Inflammatory macrophage treated with lipopolysaccharide for 1 hour (primary cell): ENCODE data around the gene PRKCH.
"Not testable (repeated sequence)": the region's sequence is repeated elsewhere in the genome, so short reads cannot be mapped to it uniquely, and the experiment has no call there.

Experiments used
- DNase-seq, 2 donors: peaks; one replicate each; pipeline ENCODE4 v3.0.0-alpha.2; 2020 to 2022

PRKCH gene

GRCh38 chr14:61516964-61517653 is 195.7 kb downstream of the PRKCH start:
- DNase-seq, result no peak

DNA sequence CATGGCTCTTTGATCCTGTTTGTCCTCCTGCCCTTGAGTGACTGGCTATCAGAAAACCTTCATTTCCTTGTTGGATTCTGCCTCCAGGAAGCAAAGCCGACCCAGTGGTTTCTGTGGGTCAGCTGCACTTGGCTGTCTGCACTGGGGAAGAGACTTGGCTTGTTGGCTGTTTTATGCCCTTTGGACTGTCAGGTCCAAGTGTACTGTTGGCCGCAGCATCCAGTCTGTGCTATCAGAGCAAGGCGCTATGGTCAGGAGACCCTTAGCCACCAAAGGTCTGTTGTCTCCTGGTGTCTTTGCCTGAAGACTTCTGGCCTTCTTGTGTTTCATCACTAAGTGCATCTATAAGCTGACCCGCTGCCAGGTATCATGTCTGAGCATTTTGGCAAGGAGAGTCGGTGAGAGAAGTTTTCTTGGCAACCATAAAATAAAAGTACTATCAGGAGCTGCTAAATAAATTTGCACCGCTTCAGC is 196.6 kb downstream of the PRKCH start:
- no peak for DNase-seq

- DNase-seq, result peak in 1 of 2 donors; percentile 15
Measured at GRCh38 chr14:61518403-61518802, 197.0 kb downstream of the PRKCH start.

- no peak for DNase-seq
Measured at GRCh38 chr14:61519106-61519505, 197.7 kb downstream of the PRKCH start.

DNA sequence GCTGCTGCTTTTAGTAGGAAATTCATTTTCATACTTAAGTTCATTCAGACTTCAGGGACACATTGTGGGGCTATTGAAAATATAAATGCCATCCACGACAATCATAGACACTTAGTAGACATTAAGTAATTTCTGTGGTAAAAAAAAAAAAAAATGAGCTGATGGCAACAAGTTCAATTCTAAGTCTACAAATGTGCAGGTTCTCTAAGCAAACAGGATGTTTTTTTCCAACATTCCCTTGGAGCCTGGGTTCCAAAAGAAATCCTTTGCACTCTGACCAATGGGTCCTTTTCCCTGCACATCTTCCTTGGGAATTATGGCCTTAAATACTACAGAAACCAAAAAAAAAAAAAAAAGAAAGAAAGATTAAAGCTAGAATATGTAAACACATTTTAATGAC is 198.4 kb downstream of the PRKCH start:
- DNase-seq, result no peak

DNA sequence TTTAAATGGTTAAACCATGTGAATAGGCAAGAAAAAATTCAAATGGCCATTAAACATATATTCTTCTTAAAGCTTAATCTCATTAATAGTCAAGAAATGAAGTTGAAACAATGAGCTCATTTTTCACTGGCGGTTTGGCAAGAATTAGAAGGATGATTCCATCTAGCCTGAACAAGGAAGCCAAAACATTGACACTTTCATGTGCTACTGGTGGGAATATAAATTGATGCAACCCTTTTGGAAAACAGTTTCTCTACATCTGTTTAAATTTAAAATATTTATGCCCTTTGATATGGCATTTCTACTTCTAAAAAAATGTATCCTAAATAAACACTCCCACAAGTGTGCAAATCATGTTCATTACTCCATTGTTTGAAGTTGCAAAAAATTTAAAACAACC is 199.2 kb downstream of the PRKCH start:
- no peak for DNase-seq

DNA sequence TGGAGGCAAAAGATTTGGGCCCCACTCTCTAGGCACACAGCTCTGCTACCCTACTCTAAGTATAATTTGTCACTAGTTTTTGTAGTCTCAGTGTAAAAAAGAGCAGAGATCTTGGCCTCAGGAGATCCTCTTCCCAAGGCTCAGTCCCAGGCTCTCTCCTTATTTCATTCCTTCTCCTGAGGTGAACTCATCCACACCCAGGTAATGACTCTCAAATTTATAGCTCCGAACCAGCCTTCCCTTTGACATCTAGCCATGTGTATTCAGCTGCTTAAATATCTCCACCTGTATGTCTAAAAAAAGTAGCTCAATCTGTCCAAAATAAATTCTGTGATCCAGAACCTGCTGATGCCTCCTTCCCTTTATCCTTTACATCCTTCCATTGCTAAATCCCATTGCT is 200.4 kb downstream of the PRKCH start:
- DNase-seq, result no peak

GRCh38 chr14:61523751-61524150 is 202.4 kb downstream of the PRKCH start:
- DNase-seq, result no peak

- no peak for DNase-seq
Measured at GRCh38 chr14:61524211-61524806, 202.9 kb downstream of the PRKCH start.

GRCh38 chr14:61524936-61525292 is 203.5 kb downstream of the PRKCH start:
- DNase-seq, result no peak

DNA sequence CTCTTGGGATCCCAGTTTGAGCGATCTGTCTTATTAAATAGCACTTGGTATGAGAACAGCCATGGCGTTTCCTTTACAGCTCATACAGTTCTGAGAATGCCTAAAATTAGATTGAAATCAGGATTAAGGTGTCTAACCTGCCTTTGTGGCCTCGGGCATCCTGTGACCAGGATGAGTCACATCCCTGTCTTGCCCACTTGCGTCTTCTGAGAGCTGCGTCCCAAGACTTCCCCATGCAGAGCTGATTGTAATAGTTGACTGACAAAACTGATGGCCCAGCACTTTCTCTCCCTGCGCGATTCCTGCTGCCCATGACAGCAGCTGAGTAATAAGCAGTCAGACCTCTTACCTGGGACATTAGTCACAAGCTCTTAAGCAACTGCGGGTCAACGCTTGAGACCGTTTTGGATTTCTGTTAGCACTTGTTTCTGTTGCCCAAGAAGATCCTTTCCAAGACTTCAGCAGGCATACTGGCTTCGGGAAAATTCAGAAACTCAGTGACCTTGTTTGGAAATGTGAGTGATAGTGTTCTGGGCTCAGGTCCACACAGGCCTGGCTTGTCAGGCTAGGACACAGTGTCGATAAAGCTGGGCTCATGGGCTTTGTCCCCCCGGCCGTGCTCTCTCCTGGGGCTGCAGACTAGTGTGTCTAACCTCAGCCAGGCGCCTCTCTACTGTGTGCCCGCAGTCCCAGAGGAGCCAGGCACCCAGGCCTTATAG is 204.1 kb downstream of the PRKCH start:
- peak; percentile 85 to 96 for DNase-seq

- DNase-seq, result no peak
Measured at GRCh38 chr14:61526405-61527312, 205.3 kb downstream of the PRKCH start.

- peak in 1 of 2 donors; percentile 64 for DNase-seq
Measured at GRCh38 chr14:61527325-61528100, 206.1 kb downstream of the PRKCH start.

GRCh38 chr14:61528591-61529021 is 207.2 kb downstream of the PRKCH start:
- peak in 1 of 2 donors; percentile 68 for DNase-seq

DNA sequence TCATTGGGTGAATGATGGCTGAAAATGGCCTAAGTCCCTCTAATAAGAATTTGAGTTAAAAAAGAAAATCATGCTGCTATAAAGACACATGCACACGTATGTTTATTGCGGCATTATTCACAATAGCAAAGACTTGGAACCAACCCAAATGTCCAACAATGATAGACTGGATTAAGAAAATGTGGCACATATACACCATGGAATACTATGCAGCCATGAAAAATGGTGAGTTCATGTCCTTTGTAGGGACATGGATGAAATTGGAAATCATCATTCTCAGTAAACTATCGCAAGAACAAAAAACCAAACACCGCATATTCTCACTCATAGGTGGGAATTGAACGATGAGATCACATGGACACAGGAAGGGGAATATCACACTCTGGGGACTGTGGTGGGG is 208.0 kb downstream of the PRKCH start:
- not testable (repeated sequence) for DNase-seq

- DNase-seq, result no peak
Measured at GRCh38 chr14:61530296-61530695, 208.9 kb downstream of the PRKCH start.

DNA sequence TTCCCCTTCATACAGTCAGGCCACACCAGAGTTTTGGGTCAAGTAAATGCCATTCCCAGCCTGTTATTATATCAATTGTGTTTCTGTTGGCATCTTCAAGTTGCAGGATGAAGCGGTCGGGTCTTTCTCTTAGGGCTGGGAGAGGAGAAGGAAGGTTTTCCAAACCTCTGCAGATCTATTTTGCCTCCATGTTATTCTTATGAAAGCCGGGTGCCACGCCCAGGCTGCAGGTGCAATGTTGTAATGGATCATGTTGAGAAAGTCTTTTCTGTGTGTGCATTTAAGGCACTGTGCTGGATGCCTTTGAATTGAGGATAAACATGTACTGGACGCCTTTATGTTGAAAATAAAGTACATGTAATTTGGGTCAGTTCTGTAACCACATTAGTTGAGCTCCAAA is 209.5 kb downstream of the PRKCH start:
- DNase-seq, result no peak

DNA sequence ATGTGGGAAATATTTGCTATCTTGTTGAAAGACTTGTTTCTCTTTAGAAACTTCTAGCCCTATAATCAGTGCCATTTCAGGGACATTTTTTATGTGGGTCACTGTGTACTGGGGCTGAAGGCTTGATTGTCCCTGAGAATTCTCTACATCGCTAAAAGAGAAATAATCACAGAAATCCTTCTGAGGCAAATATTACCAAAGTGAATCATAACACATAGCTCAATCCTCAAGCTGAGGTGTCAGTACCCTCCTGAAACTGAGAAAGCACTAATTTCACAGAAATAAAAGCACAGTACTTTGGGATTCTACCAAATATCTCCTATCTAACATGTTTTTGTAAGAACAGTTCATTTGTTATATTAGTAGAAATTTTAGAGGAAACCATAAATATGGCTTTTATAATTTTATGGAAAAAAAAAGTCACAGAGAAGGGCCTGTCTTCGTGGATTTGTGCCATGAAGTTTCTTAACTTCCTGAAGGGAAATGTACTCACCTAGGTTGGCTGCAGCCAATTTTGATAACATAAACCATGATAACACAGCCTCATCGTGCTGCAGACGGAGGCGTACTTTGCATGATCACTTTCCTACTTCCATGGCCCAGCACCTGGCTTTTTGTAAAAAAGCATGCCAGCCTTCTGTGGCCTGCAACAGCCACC is 210.2 kb downstream of the PRKCH start:
- DNase-seq, result no peak

DNA sequence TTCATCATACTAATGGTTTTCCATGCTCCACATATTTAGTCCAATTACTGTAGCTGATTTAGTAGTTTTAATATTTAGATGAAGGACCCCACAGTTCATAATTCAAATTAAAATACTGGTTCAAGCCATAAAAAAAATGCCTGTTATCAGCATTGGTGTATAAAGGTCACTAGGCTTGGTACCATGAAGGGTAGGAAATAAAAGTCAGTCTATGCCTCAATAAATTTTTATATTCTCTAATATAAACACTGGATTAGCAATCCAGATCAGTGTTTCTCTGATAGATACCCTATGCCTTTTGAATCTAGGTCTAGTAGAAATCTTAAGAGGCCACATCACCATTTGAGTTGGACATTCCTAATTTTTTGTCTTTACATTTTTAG is 210.7 kb downstream of the PRKCH start:
- DNase-seq, result no peak

- no peak for DNase-seq
Measured at GRCh38 chr14:61532763-61533162, 211.4 kb downstream of the PRKCH start.

DNA sequence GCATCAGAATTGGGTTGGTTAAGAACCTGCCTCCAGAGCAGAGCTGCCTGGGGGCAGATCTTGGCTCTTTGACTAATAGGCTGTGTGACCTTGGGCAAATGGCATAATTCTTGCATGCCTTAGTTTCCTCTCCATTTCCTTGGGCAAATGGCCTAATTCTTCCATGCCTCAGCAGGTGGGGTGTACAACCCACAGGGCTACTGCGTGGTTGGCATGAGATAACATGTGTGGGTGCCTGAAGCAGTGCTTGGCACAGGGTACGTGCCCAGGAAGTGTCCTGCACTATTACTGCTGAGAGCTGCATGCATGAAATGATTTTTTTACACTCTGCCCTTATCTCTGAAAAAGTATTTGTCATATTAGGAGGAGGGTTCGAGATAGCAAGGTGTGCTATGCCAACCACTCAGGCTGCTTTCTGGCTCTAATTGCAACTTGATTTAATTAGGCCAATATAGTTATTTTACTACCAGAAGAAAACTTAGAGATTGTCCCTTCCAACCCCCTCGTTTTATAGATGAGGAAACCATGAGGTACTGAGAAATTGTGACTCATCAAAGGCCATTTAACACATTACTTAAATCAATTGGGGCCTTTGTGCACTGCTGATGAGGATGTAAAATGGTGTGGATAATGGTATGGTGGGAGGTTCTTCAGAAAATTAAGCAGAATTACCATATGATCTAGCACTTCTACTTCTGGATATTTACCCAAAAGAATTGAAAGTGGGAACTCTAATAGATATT is 212.3 kb downstream of the PRKCH start:
- DNase-seq, result peak in 1 of 2 donors; percentile 52
